Measurements from ENCODE around the gene CMC1.
"Not testable (repeated sequence)": the region's sequence is repeated elsewhere in the genome, so short reads cannot be mapped to it uniquely, and the experiment has no call there.

CMC1 gene

DNA sequence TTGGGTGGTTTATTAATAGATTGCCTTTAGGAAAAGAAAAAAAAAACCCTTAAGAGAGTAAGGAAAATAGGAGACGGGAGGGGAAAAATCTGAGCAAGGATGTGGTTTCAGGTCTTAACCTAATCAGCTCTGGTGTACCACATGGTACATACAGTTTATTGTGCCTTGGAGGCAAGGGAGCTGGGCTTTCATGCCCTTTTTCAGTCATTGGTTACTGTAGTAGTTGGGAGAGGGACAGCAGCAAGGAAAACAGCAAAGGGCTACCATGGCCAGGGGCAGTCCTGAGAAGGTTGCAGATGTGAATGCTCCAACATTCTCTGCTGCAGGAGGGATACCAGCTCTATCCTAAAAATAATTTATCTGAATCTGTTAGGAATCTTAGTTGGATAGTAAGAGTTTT, 5.9 kb downstream of the CMC1 start:
- no peak for DNase-seq

DNA sequence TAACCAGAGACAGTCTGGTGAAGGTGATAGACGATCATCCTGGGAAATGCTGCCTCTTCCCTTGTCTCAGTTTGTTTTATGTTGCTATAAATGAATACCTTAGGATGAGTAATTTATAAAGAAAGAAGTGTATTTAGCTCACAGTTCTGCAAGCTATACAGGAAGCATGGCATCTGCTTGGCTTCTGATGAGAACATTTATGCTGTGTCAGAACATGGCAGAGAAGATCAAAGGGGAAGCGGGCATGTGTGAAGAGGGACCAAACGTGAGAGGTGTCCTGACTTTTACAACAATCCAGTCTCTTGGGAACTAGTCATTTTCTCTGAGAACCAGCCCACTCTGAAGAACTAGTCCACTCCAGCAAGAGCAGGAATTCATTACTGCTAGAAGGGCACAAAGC, 9.6 kb downstream of the CMC1 start:
- no peak for DNase-seq

DNA sequence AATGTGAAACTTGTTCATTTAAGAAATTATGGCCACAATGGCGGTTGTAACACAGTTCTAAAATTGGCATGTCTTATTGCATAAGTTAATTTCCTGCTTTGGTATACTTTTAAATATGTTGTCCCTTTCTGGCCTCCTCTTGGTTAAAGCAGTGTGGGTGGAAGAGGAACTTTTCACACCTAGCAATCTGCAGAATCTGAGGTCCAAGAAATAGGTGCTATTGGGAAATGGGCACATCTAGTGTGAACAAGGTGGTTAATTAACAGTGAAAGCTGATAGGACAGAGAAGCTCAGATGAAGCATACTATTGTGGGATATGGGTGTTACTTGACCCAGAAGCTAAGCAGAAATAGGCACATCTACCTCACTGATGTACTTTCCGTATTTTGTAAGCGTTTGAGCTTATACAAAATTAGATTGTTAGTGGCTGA, 10.6 kb downstream of the CMC1 start:
- no peak for DNase-seq

- DNase-seq = no peak
Measured at GRCh38 chr3:28253040-28253715, 11.8 kb downstream of the CMC1 start.

GRCh38 chr3:28262001-28262400, 20.6 kb downstream of the CMC1 start:
- DNase-seq = no peak

DNA sequence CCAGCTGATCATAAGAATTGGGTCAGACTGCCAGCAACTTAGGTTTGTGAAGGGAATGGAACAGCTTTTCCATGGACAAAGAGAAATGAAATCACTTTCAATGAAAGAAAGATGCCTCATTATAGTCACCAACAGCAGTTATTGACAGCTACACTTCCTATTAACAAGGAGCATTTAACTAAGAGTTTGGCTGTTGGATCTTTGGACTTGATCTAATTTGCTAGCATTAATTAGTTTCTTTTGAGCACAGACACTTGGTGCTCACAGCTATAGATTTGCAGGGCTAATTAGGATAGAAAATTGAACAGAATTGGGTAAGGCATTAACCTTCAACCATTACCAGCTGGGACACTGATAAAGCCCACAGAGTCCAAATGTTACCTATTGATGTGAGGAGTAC, 24.2 kb downstream of the CMC1 start:
- no peak for DNase-seq

DNA sequence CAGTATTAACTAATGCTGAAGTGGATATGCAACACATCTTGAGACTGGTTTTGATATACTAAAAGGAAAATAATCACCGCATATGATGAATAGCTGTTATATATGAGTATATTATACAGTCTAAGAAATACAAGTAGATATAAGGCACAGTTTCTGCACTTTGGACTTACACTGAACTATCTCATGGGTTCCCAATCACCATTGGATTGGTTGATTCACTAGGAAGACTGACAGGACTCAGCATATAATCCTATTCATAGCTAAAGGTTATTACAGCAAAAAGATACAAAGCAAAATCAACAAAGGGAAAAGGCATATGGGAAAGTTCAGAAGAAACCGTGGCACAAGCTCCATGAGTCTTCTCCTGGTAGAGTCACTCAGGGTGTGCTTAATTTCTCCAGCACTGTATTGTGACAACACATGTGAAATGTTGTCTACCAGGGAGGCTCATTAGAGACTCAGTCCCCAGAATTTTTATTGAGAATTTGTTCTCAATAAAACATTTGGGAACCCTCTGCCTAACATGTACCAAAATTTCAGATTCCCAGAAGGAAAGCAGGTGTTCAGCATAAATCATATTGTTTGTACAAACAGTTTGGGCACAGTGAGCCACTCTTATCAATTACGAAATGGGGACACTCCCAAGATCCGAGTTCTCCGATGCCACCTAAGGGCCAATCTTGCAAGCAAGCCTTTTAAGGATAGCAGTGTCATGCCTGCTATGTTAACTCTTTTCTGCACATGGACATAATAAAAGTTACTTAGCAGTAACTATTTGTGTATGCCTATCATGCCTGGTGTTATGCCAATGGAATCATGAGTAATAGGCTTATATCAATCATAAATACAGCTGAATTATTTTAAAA, 26.8 kb downstream of the CMC1 start:
- DNase-seq = no peak

DNA sequence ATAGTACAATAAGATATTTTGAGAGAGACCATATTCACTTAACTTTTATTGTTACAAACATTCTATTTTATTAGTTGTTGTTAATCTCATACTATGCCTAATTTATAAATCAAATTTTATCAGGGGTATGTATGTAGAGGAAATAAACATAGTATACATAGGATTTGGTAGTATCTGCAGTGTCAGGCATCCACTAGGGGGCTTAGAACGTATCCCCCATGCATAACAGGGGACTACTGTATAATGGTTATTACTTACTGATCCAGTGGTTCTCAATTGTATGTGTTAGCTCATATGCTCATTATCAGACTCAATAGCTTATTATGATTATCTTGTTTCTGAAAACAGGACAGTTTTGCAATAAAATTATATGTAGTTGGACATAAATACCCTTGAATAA, 27.6 kb downstream of the CMC1 start:
- DNase-seq = no peak

DNA sequence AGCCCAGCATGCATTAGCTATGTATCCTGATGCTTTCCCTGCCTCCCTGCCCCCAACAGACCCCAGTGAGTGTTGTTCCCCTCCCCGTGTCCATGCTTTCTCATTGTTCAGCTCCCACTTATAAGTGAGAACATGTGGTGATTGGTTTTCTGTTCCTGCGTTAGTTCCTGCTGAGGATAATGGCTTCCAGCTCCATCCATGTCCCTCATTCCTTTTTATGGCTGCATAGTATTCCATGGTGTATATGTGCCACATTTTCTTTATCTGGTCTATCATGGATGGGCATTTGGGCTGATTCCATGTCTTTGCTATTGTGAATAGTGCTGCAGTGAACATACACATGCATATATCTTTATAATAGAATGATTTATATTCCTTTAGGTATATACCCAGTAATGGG, 28.5 kb downstream of the CMC1 start:
- DNase-seq = not testable (repeated sequence)

DNA sequence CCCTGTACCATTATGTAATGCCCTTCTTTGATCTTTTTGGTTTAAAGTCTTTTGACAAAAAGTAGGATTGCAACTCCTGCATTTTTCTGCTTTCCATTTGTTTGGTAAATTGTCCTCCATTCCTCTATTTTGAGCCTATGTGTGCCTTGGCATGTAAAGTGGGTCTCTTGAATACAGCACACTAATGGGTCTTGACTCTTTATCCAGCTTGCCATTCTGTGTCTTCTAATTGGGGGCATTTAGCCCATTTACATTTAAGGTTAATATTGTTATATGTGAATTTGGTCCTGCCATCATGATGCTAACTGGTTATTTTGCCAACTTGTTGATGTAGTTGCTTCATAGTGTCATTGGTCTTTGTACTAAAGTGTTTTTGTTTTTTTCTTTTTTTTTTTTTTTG, 32.4 kb downstream of the CMC1 start:
- DNase-seq = no peak

DNA sequence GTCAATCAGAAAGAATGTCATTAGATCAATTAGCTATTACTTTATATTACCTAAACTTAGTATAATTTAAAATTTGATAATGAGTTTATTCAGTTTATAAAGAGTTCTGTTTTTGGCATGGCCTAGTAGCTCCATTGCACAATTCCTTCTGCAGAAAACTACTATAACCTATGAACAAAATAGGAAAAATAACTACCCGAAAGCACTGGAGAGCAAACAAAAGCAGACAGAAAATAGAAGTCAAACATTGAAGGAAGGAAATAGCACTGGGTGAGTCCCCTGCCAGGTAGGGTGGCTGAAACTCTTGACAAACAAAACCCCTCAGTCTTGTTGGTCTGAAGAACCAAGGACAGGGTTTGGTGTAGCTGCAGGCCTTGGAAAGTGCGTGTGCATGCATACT, 37.5 kb downstream of the CMC1 start:
- DNase-seq = no peak

DNA sequence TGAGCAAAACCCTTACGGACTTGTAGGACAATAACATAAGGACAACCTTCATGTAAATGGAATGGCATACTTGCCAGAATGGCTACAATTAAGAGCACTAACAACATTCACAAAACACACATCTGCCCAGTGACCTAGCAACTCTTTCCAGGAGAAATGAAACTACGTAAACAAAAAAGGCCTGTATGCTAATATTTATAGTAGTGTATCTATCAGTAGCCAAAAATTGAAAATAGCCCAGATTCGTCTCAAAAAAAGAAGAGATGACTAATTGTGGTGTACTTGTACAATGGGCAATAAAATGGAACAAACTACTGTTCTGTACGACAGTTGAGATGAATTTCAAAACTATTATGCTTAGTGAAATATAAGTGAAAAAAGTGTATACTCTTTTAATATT, 38.4 kb downstream of the CMC1 start:
- DNase-seq = peak; percentile 17

DNA sequence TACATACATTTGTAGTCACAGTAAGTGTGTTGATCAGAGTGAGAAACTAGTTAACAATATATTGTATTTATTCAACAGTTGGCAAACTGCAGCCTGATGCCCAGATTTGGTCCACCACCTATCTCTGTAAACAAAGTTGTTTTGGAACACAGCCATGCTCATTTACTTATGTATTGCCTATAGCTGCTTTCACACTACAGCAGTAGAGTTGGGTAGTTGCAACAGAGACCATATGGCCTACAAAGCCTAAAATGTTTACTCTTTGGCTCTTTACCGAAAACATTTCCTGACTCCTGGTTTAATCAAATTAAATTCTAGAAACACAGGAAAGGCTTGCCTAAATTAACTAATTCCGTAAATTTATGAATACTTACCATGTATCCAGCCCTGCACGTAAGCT, 39.4 kb downstream of the CMC1 start:
- DNase-seq = no peak

- DNase-seq = peak; percentile 44
Measured at GRCh38 chr3:28286595-28286994, 45.2 kb downstream of the CMC1 start.

DNA sequence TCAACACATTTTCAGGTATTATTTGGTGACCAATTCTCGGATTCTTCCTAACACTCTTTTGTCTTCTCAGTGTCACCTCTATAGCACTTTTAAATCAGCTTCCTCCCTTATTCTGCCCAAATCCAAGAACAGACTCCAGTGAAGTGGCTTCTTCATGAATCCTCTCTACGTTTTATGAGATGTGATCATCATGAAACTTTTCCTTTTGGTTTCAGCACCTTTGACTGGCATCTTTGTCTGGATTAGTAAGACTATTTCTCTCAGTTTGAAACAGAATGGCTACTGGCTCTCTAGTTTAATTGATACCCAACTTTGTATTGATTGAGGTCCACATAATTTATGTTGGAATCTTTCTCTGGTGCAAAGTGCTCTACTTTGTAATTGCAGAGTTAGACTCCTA, 45.6 kb downstream of the CMC1 start:
- no peak for DNase-seq

- no peak for DNase-seq
Measured at GRCh38 chr3:28290863-28291300, 49.5 kb downstream of the CMC1 start.

DNA sequence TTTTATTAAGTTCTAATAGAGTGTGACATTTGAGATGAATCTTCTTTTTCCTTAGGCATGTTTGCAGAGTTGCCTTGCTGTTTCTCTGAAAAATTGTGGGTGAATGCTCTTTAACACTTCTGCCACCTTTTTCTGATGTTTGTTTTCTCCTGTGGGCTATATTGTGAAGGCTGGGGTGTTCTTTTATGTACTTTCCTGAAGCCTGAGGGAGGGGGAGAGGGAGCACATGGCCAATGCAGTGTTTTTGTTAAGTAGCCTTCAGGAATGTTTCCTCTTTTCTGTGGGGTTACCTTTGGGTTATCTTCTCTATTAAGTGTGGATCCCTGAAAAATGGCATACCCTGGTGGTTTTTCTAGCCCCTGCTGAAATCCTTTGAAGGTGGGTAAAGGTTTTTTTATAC, 50.2 kb downstream of the CMC1 start:
- no peak for DNase-seq

DNA sequence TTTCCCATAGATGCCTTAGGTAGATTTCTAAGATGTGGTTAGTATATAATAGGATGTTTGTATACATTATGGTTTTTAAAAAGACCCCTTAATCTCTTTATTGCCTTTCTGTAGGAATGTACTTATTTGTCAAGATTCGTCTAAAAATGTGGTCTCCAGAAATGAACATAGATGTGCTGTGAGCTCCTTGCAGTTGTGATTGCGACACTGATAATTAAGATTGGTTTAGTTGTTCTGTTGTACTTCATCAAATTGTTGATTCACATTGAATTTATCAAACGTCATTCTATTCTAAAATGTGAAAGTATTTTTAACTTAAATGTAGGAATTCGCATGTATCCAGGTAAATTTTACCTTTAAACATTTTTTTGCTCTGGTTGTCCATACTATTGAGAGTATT, 51.2 kb downstream of the CMC1 start:
- DNase-seq = no peak

DNA sequence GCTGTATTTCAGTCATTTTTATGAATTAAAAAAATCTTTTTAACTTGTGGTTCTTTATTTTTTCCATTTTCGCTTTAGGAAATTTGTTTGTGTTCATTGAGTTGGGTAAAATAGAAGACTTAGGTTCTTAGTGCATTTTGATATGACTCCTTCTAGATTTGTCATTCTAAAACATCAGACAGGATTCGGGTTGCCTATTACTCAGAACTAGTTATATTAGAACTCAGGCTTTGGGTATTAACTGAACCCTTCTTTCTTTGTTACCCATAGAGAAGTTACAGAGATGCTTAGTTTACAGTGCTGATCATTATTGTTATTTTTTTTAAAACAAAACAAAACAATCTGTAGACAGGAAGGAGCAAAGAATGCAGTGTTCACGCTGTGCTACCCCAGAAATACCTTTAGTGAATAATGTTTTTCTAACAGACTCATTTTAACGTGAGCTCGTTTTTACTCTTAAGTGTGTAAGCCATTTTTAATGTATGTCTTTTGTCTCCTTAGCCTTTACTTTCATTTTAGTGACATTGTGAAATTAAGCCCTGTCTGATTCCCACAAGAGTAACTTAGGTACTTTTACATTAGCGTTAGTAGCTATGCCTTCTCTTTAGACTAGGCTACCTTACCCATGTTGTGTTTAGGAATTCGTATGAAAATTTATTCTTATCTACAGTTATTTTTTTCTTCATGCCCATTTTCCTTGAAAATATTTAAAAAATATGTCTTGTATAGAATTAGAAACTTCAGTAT, 53.4 kb downstream of the CMC1 start:
- no peak for DNase-seq

GRCh38 chr3:28295898-28296490, 54.6 kb downstream of the CMC1 start:
- no peak for DNase-seq

GRCh38 chr3:28299705-28300104, 58.3 kb downstream of the CMC1 start:
- no peak for DNase-seq

GRCh38 chr3:28300345-28300962, 59.0 kb downstream of the CMC1 start:
- DNase-seq = no peak

DNA sequence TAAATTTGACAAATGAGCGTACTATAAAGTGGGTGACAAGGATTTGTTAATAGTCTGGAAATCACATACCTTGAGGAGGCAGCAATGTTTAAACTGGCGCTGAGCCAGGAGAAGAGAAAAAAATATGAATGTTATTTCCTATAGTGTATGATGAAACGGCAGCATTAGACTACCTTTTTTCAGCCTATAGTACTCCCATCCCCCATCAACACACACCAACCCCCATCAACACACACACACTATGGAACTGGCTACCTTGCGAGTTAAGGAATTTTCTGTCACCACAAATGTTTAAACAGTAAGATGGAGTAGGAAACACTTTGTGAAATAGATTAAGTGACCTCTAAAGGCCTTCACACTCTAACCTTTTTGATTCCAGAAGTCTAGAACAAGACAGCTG, 60.3 kb downstream of the CMC1 start:
- no peak for DNase-seq

Measured in NCI-H2029 treated with DMSO at 0.1 percent for 48 hours (cell line).